Prostate gland (tissue), 2 donors: ENCODE measurements around the gene BTBD18. TPM values are rescaled to one million over a fixed set of nuclear protein-coding genes. Genes with fewer than 3 reads are reported as not detected.

Experiments used
- DNase-seq: peaks from one replicate; pipeline ENCODE4 v3.0.0-alpha.2; 2019; ENCODE audit warnings: low spot score
- H3K27ac ChIP-seq, 2 donors: fragments of 200-600 bp; sonication (generic); 2 replicates each; pipeline ENCODE4 v1.5.1; 2017 to 2019
- H3K27me3 ChIP-seq: fragments of 200-600 bp; sonication (generic); replicated peaks from 2 replicates; pipeline ENCODE4 v1.5.1; 2019; ENCODE audit not compliant: insufficient read depth
- H3K36me3 ChIP-seq, 2 donors: fragments of 200-600 bp; sonication (generic); 1 replicate in 1 of 2; 2 replicates in 1 of 2; pipeline versions ENCODE4 v1.5.1 to v1.8.1; 2017 to 2019
- H3K4me1 ChIP-seq: fragments of 200-600 bp; sonication (generic); replicated peaks from 2 replicates; pipeline ENCODE4 v1.5.1; 2019
- H3K4me3 ChIP-seq, 2 donors: fragments of 200-600 bp; sonication (generic); 2 replicates each; pipeline ENCODE4 v1.5.1; 2017 to 2019
- H3K9me3 ChIP-seq: fragments of 200-600 bp; sonication (generic); 2 replicates; pipeline ENCODE4 v1.5.1; 2017
- POLR2A ChIP-seq: fragments of 450-650 bp; IDR thresholded peaks from one replicate; pipeline ENCODE4 v1.6.1; 2016; ENCODE audit warnings: antibody characterized with exemption, mild to moderate bottlenecking
- POLR2AphosphoS5 ChIP-seq: sonication (generic); formaldehyde crosslinking; IDR thresholded peaks from one replicate; pipeline ENCODE4 v1.6.1; 2017; ENCODE audit warnings: antibody characterized with exemption
- WGBS: methylation state at CpG from one replicate; pipeline ENCODE4 v1.1.5; 2018; 5-methylcytosine and 5-hydroxymethylcytosine counted together
- intact Hi-C: fragments of 100-400 bp; cut with DNase I; formaldehyde crosslinking; loops from one replicate; pipeline ENCODE4 v1.14.2; 2022
- small RNA-seq, 2 donors: library from RNA; depleted of rRNA; stranded (forward); fragments of <200 nt; gene quantifications; one replicate each; pipeline ENCODE3, GENCODE V24; 2016
- total RNA-seq, 2 donors: library from RNA; depleted of rRNA; stranded (reverse); fragments of >200 nt; gene quantifications; one replicate each; pipeline ENCODE4 v1.1.0, GENCODE V29; 2016
- TF ChIP-seq, protein P1 (sequence below), 4 experiments: fragments of 200-600 bp in 2 of 4; fragments of 450-650 bp in 2 of 4; sonication (generic) in 2 of 4; IDR thresholded peaks; 1 replicate in 3 of 4; 2 replicates in 1 of 4; pipeline ENCODE4 v1.5.1; 2016 to 2019; ENCODE audit warnings: antibody characterized with exemption in 4 of 4, mild to moderate bottlenecking in 2 of 4, moderate library complexity in 2 of 4

BTBD18 gene
- total RNA-seq, 2 donors from 2014 or later: 1.0 TPM; not detected in 1

DNA sequence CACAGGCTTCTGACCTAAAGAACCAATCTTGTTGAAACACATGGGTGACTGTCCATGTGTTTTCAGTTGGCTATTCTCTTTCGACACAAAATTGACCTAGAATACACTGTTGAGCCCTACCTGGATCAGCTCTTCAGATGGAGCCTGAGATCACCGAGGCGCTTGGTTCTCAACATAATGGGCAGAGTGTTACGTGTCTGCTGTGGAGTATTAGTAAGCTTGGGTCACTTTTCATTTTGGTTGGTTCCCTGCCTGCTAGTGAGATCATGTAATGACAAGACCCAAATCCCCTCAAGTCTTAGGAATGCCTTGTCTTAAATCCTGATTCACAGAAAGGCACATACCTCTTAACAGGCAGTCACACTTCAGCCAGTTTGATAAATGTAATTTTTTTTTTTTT lies 48.3 kb downstream of the BTBD18 start:
- Histone ChIP-seq H3K27me3 (no peaks in the 10 kb centered on the region), H3K36me3 (peaks cover 5 to 18% of the 10 kb centered on the region in 2 donors), H3K27ac (no peak overlapping the region), H3K4me1 (no peaks in the 10 kb centered on the region), H3K4me3 (no peak overlapping the region), H3K9me3 (no peaks in the 10 kb centered on the region)
- 95% methylated on average over 4 of the region's 4 CpGs for WGBS
- TF ChIP-seq, protein P1, sequence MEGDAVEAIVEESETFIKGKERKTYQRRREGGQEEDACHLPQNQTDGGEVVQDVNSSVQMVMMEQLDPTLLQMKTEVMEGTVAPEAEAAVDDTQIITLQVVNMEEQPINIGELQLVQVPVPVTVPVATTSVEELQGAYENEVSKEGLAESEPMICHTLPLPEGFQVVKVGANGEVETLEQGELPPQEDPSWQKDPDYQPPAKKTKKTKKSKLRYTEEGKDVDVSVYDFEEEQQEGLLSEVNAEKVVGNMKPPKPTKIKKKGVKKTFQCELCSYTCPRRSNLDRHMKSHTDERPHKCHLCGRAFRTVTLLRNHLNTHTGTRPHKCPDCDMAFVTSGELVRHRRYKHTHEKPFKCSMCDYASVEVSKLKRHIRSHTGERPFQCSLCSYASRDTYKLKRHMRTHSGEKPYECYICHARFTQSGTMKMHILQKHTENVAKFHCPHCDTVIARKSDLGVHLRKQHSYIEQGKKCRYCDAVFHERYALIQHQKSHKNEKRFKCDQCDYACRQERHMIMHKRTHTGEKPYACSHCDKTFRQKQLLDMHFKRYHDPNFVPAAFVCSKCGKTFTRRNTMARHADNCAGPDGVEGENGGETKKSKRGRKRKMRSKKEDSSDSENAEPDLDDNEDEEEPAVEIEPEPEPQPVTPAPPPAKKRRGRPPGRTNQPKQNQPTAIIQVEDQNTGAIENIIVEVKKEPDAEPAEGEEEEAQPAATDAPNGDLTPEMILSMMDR (IDR thresholded peaks at IDR 0.05): no peak
- TF ChIP-seq POLR2A (no peak), POLR2AphosphoS5 (no peak)
- intact Hi-C loops: no loop called here
- DNase-seq: no peak

DNA sequence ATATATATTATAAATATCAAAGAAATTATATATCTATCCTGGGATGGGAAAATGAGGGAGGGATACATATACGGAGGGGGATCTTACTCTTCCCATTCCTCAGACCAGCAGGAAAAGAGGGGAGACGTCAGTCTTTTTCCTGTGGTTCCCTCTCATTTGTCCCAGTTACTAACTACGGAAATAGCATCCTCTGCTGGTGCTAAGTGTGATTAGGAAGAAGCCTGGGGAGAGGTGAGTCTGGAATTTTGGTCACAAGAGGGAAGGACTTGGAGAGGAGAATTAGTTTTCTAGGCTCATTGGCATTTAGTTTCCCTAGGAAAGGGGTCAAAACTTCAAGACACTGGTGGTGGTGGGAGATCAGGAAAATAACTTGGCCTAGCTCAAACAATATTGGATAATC lies 51.2 kb downstream of the BTBD18 start:
- TF ChIP-seq POLR2AphosphoS5: no peak
- TF ChIP-seq, protein P1 (IDR thresholded peaks at IDR 0.05): no peak
- TF ChIP-seq POLR2A: no peak
- H3K27ac ChIP-seq: no peak overlapping the region

DNA sequence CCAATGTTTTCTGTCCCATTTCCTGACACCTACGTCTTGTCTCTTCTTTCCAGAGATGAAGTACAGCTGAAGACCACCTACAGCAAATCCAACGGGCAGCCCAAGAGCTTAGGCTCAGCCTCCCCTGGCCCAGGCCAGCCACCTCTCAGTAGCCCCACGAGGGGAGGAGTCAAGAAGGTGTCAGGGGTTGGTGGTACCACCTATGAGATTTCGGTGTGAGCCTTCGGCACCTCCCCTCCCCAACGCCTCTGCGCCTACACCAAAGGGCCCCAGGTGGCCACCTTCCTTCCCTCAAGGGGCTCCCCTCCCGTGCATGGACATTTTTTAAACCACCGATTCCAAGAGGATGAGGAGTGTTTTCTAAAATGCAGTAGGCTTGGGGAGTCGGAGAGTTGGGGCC lies 51.8 kb downstream of the BTBD18 start:
- WGBS: 83% methylated on average over 10 of the region's 10 CpGs
- H3K4me3 ChIP-seq: no peak overlapping the region
- TF ChIP-seq POLR2AphosphoS5: no peak
- TF ChIP-seq, protein P1 (IDR thresholded peaks at IDR 0.05): no peak
- TF ChIP-seq POLR2A: no peak
- no peak for DNase-seq
- no peaks in the 10 kb centered on the region for H3K27me3 ChIP-seq
- no peaks in the 10 kb centered on the region for H3K4me1 ChIP-seq
- H3K27ac ChIP-seq: no peak overlapping the region
- intact Hi-C loops: no loop called here
- no peaks in the 10 kb centered on the region for H3K9me3 ChIP-seq
- peaks cover 11 to 37% of the 10 kb centered on the region in 2 donors for H3K36me3 ChIP-seq

More for the DNA sequence above, 51.2 kb downstream of the BTBD18 start:
- Histone ChIP-seq H3K27me3 (no peaks in the 10 kb centered on the region), H3K4me1 (no peaks in the 10 kb centered on the region), H3K4me3 (no peak overlapping the region), H3K36me3 (peaks cover 12 to 35% of the 10 kb centered on the region in 2 donors), H3K9me3 (no peaks in the 10 kb centered on the region)
- WGBS: 67% methylated on average over 3 of the region's 3 CpGs
- intact Hi-C loops: no loop called here
- no peak for DNase-seq

DNA sequence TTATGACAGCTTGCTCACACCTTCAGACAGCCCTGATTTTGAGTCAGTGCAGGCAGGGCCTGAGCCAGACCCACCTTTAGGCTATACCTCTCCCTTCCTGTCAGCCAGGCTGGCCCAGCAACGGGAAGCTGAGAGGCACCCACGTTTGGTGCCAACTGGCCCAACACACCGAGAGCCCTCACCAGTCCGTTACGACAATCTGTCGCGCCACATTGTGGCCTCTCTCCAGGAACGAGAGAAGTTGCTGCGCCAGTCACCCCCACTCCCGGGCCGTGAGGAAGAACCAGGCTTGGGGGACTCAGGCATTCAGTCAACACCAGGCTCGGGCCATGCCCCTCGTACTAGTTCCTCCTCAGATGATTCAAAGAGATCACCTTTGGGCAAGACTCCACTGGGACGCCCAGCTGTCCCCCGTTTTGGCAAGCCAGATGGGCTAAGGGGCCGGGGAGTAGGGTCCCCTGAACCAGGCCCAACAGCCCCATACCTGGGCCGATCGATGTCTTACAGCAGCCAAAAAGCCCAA lies 52.7 kb downstream of the BTBD18 start:
- Histone ChIP-seq H3K4me3 (no peak overlapping the region), H3K9me3 (no peaks in the 10 kb centered on the region), H3K36me3 (peaks cover 9 to 46% of the 10 kb centered on the region in 2 donors), H3K27me3 (no peaks in the 10 kb centered on the region), H3K4me1 (no peaks in the 10 kb centered on the region), H3K27ac (no peak overlapping the region)
- WGBS: 81% methylated on average over 18 of the region's 18 CpGs
- TF ChIP-seq, protein P1 (IDR thresholded peaks at IDR 0.05): no peak
- TF ChIP-seq POLR2AphosphoS5: no peak
- TF ChIP-seq POLR2A: no peak
- DNase-seq: no peak
- intact Hi-C loops: no loop called here

Small RNA genes within 50 kb of the gene (small RNA-seq; reads per million reads assigned to genes)
- gene AP001931.1: 0 reads per million in 2 donors
- 0 reads per million in 2 donors for gene TMX2-CTNND1

Other genes with a start within 250 kb of the BTBD18 start
- gene SLC43A1, start 236.1 kb downstream of the BTBD18 start, total RNA-seq: 10 to 100 TPM; 18.2 to 20.9 TPM
- 10 to 100 TPM; 35.2 to 44.3 TPM for gene TIMM10, start 221.1 kb downstream of the BTBD18 start, total RNA-seq
- gene SMTNL1, start 214.2 kb downstream of the BTBD18 start, total RNA-seq: 1 to 10 TPM in 1 of 2 donors, not detected in 1; 1.4 TPM
- gene UBE2L6, start 184.1 kb downstream of the BTBD18 start, total RNA-seq: 10 to 100 TPM; 42.3 to 44.6 TPM
- gene SERPING1, start 154.1 kb downstream of the BTBD18 start, total RNA-seq: 100 to 1,000 TPM in 1 of 2 donors, 10 to 100 TPM in 1; 88.7 to 205 TPM
- 1 to 10 TPM in 1 of 2 donors, under 1 TPM in 1; 0.46 to 3.6 TPM for gene YPEL4, start 101.9 kb downstream of the BTBD18 start, total RNA-seq
- gene CLP1, start 94.1 kb downstream of the BTBD18 start, total RNA-seq: 10 to 100 TPM in 1 of 2 donors, 1 to 10 TPM in 1; 9.3 to 11.0 TPM
- gene ZDHHC5, start 83.7 kb downstream of the BTBD18 start, total RNA-seq: 10 to 100 TPM; 65.4 to 69.9 TPM
- gene MED19, start 39.6 kb downstream of the BTBD18 start, total RNA-seq: 10 to 100 TPM; 14.8 to 39.4 TPM
- 10 to 100 TPM; 80.8 to 84.4 TPM for gene TMX2, start 39.2 kb downstream of the BTBD18 start, total RNA-seq
- 100 to 1,000 TPM; 181 to 334 TPM for gene SELENOH, start 10.3 kb downstream of the BTBD18 start, total RNA-seq
- 100 to 1,000 TPM; 189 to 223 TPM for gene CTNND1, start 10.0 kb upstream of the BTBD18 start, total RNA-seq